Breast epithelium (tissue), 4 donors: ENCODE results near the gene STXBP6. TPM values are rescaled to one million over a fixed set of nuclear protein-coding genes. Genes with fewer than 3 reads are reported as not detected.

Experiments used
- DNase-seq, 2 donors: peaks; one replicate each; pipeline ENCODE4 v3.0.0-alpha.2; 2019; ENCODE audit warnings: low spot score in 2 of 2
- H3K27ac ChIP-seq, 2 donors: fragments of 200-600 bp; sonication (generic) in 1 of 2; one replicate each; pipeline ENCODE4 v1.5.1; 2016 to 2019; ENCODE audit warnings: mild to moderate bottlenecking in 1 of 2
- H3K27me3 ChIP-seq, 2 donors: fragments of 200-600 bp; sonication (generic) in 1 of 2; one replicate each; pipeline versions ENCODE4 v1.5.1 to v1.6.0; 2017 to 2019; ENCODE audit warnings: control low read depth in 1 of 2, mild to moderate bottlenecking in 1 of 2
- H3K36me3 ChIP-seq: fragments of 200-600 bp; one replicate; pipeline ENCODE4 v1.5.1; 2019
- H3K4me1 ChIP-seq, 2 donors: fragments of 200-600 bp; sonication (generic); one replicate each; pipeline ENCODE4 v1.5.1; 2016 to 2019; ENCODE audit warnings: control low read depth in 1 of 2
- H3K4me3 ChIP-seq, 3 donors: fragments of 200-600 bp; sonication (generic); 1 replicate in 2 of 3; 2 replicates in 1 of 3; pipeline ENCODE4 v1.5.1; 2016 to 2019; ENCODE audit warnings: mild to moderate bottlenecking in 3 of 3, moderate library complexity in 2 of 3
- H3K9me3 ChIP-seq, 2 donors: fragments of 200-600 bp; sonication (generic) in 1 of 2; one replicate each; pipeline ENCODE4 v1.5.1; 2016 to 2019; ENCODE audit warnings: control low read depth in 1 of 2
- CTCF ChIP-seq, 3 donors: fragments of 450-650 bp; IDR thresholded peaks; one replicate each; pipeline ENCODE4 v1.5.1; 2016 to 2017; ENCODE audit warnings: antibody characterized with exemption in 3 of 3, mild to moderate bottlenecking in 3 of 3, moderate library complexity in 3 of 3
- POLR2A ChIP-seq: fragments of 450-650 bp; IDR thresholded peaks from one replicate; pipeline ENCODE4 v1.6.1; 2016; ENCODE audit warnings: antibody characterized with exemption, mild to moderate bottlenecking, moderate library complexity
- POLR2AphosphoS5 ChIP-seq, 3 donors: sonication (generic); formaldehyde crosslinking; IDR thresholded peaks; one replicate each; pipeline ENCODE4 v1.6.1; 2017; ENCODE audit warnings: antibody characterized with exemption in 3 of 3
- intact Hi-C: fragments of 100-400 bp; cut with DNase I; formaldehyde crosslinking; loops from one replicate; pipeline ENCODE4 v1.15.1; 2023; ENCODE audit warnings: low total_unique reads
- total RNA-seq, 3 donors: library from RNA; depleted of rRNA; stranded (reverse); fragments of >200 nt; gene quantifications; one replicate each; pipeline ENCODE4 v1.1.0, GENCODE V29; 2016

Gene STXBP6
- total RNA-seq, 3 donors from 2014 or later: 2.6 to 8.3 (median 5.3) TPM

GRCh38 chr14:25046301-25046943, 3.5 kb downstream of the STXBP6 start:
- Histone ChIP-seq H3K4me3 (no peak overlapping the region), H3K27me3 (peaks cover 4 to 7% of the 10 kb centered on the region in 2 donors), H3K9me3 (no peaks in the 10 kb centered on the region), H3K27ac (no peak overlapping the region), H3K4me1 (peaks cover 0 to 8% of the 10 kb centered on the region in 2 donors), H3K36me3 (no peaks in the 10 kb centered on the region)
- TF ChIP-seq POLR2AphosphoS5 (IDR thresholded peaks at IDR 0.05) (no peak), POLR2A (no peak), CTCF (IDR thresholded peaks at IDR 0.05) (no peak)
- intact Hi-C loops: loop anchor here (10.0 kb wide), 1 partner anchor 242 kb away; no protein-coding TSS in a partner anchor
- no peak for DNase-seq

- no peak for TF ChIP-seq POLR2AphosphoS5 (IDR thresholded peaks at IDR 0.05)
- no peak for TF ChIP-seq POLR2A
- Histone ChIP-seq H3K4me1 (no peaks in the 10 kb centered on the region), H3K36me3 (no peaks in the 10 kb centered on the region), H3K9me3 (no peaks in the 10 kb centered on the region), H3K4me3 (no peak overlapping the region), H3K27ac (no peak overlapping the region), H3K27me3 (no peaks in the 10 kb centered on the region)
- intact Hi-C loops: loop anchor here (10.0 kb wide), 1 partner anchor 239 kb away; no protein-coding TSS in a partner anchor
- DNase-seq: no peak
These were observed 5.7 kb downstream of the STXBP6 start for GRCh38 chr14:25044106-25044698.

- DNase-seq: no peak
- TF ChIP-seq POLR2A (no peak), POLR2AphosphoS5 (IDR thresholded peaks at IDR 0.05) (no peak), CTCF (IDR thresholded peaks at IDR 0.05) (peak in 2 of 3 donors; percentile 30 to 40)
- H3K9me3 ChIP-seq: no peaks in the 10 kb centered on the region
- intact Hi-C loops: loop anchor here (1.0 to 10.0 kb wide), 2 partner anchors 10 to 238 kb away; no protein-coding TSS in a partner anchor
- H3K4me1 ChIP-seq: no peaks in the 10 kb centered on the region
- no peak overlapping the region for H3K27ac ChIP-seq
- no peaks in the 10 kb centered on the region for H3K36me3 ChIP-seq
- no peaks in the 10 kb centered on the region for H3K27me3 ChIP-seq
- no peak overlapping the region for H3K4me3 ChIP-seq
These were observed 7.3 kb downstream of the STXBP6 start for GRCh38 chr14:25042362-25043299.

- no peaks in the 10 kb centered on the region for H3K4me1 ChIP-seq
- TF ChIP-seq POLR2AphosphoS5 (IDR thresholded peaks at IDR 0.05) (no peak), POLR2A (no peak), CTCF (IDR thresholded peaks at IDR 0.05) (no peak)
- DNase-seq: no peak
- H3K4me3 ChIP-seq: no peak overlapping the region
- H3K27ac ChIP-seq: no peak overlapping the region
- no peaks in the 10 kb centered on the region for H3K9me3 ChIP-seq
- intact Hi-C loops: loop anchor here (1.0 to 10.0 kb wide), 2 partner anchors 10 to 237 kb away; no protein-coding TSS in a partner anchor
- no peaks in the 10 kb centered on the region for H3K27me3 ChIP-seq
- no peaks in the 10 kb centered on the region for H3K36me3 ChIP-seq
These were observed 8.0 kb downstream of the STXBP6 start for GRCh38 chr14:25041898-25042297.

- Histone ChIP-seq H3K9me3 (no peaks in the 10 kb centered on the region), H3K4me1 (no peaks in the 10 kb centered on the region), H3K27me3 (no peaks in the 10 kb centered on the region), H3K27ac (no peak overlapping the region), H3K4me3 (no peak overlapping the region), H3K36me3 (no peaks in the 10 kb centered on the region)
- intact Hi-C loops: loop anchor here (10.0 kb wide), 1 partner anchor 237 kb away; no protein-coding TSS in a partner anchor
- TF ChIP-seq POLR2A (no peak), CTCF (IDR thresholded peaks at IDR 0.05) (no peak)
- no peak for DNase-seq
These were observed 8.5 kb downstream of the STXBP6 start for GRCh38 chr14:25041484-25041883.
